K562 (cell line): Measurements from ENCODE around the gene MCL1. TPM values are rescaled to one million over a fixed set of nuclear protein-coding genes. Genes with fewer than 3 reads are reported as not detected.

Experiments
- ATF7 ChIP-seq: fragments of 450-650 bp; IDR thresholded peaks from 2 replicates; pipeline ENCODE4 v1.7.1; 2014; ENCODE audit warnings: mild to moderate bottlenecking, moderate library complexity
- CXXC5 ChIP-seq: fragments of 250-450 bp; sonication (Bioruptor Pico); IDR thresholded peaks from 2 replicates; pipeline ENCODE4 v1.8.0; 2022; ENCODE audit warnings: inconsistent platforms, mild to moderate bottlenecking, moderate library complexity
- FOXP4 ChIP-seq: sonication (generic); formaldehyde crosslinking; IDR thresholded peaks from 2 replicates; pipeline ENCODE4 v1.8.0; 2022; ENCODE audit warnings: mild to moderate bottlenecking, missing genetic modification reagents, borderline replicate concordance
- HDGF ChIP-seq: fragments of 450-650 bp; IDR thresholded peaks from 2 replicates; pipeline ENCODE4 v1.6.1; 2016
- HMBOX1 ChIP-seq: sonication (generic); IDR thresholded peaks from 2 replicates; pipeline ENCODE4 v1.6.1; 2016
- KDM2B ChIP-seq: fragments of 250-450 bp; sonication (Bioruptor Pico); IDR thresholded peaks from 2 replicates; pipeline ENCODE4 v1.8.0; 2021; ENCODE audit warnings: mild to moderate bottlenecking, moderate library complexity
- MITF ChIP-seq: IDR thresholded peaks from 2 replicates; pipeline ENCODE4 v1.6.1; 2014; ENCODE audit warnings: antibody characterized with exemption
- MYNN ChIP-seq, 2 experiments: sonication (generic); formaldehyde crosslinking in 1 of 2; IDR thresholded peaks; 2 replicates each; pipeline versions ENCODE4 v1.5.0 to v1.6.1; 2016 to 2020; ENCODE audit warnings: antibody characterized with exemption in 1 of 2, missing genetic modification reagents in 1 of 2
- PCBP1 ChIP-seq: fragments of 200-400 bp; formaldehyde crosslinking; IDR thresholded peaks from 2 replicates; pipeline ENCODE4 v1.6.1; 2018; ENCODE audit warnings: mild to moderate bottlenecking, low read depth, low read length; ENCODE audit not compliant: poor library complexity, severe bottlenecking
- PREB ChIP-seq: sonication (generic); formaldehyde crosslinking; IDR thresholded peaks from 2 replicates; pipeline ENCODE4 v1.8.1; 2023; ENCODE audit warnings: mild to moderate bottlenecking, missing genetic modification reagents
- STAT5A ChIP-seq: IDR thresholded peaks from 2 replicates; pipeline ENCODE4 v1.6.1; 2012; ENCODE audit warnings: low read length, inconsistent platforms, borderline replicate concordance
- TAF9B ChIP-seq: fragments of 450-650 bp; IDR thresholded peaks from 2 replicates; pipeline ENCODE4 v1.6.1; 2018; ENCODE audit warnings: mild to moderate bottlenecking; ENCODE audit not compliant: partially characterized antibody
- THAP12 ChIP-seq: fragments of 250-450 bp; sonication (Bioruptor Pico); IDR thresholded peaks from 2 replicates; pipeline ENCODE4 v1.9.0; 2021; ENCODE audit warnings: mild to moderate bottlenecking, inconsistent platforms
- ZBTB17 ChIP-seq: fragments of 450-650 bp; formaldehyde crosslinking; IDR thresholded peaks from 2 replicates; pipeline ENCODE4 v1.4.0; 2020; ENCODE audit warnings: mild to moderate bottlenecking
- ZFPM2 ChIP-seq: fragments of 250-450 bp; sonication (Bioruptor Pico); IDR thresholded peaks from 2 replicates; pipeline ENCODE4 v1.5.1; 2022; ENCODE audit warnings: mild to moderate bottlenecking
- ZNF253 ChIP-seq: fragments of 250-450 bp; sonication (Bioruptor Pico); conservative IDR thresholded peaks from 2 replicates; pipeline ENCODE4 v1.6.1; 2021; ENCODE audit warnings: mild to moderate bottlenecking
- ZNF263 ChIP-seq: sonication (generic); formaldehyde crosslinking; IDR thresholded peaks from 2 replicates; pipeline ENCODE4 v1.8.0; 2022; ENCODE audit warnings: mild to moderate bottlenecking, missing genetic modification reagents, borderline replicate concordance
- ZNF695 ChIP-seq: fragments of 450-650 bp; formaldehyde crosslinking; IDR thresholded peaks from 2 replicates; pipeline ENCODE4 v1.4.0; 2020; ENCODE audit warnings: mild to moderate bottlenecking, moderate library complexity
- ZNF707 ChIP-seq: fragments of 250-450 bp; sonication (Bioruptor Pico); conservative IDR thresholded peaks from 2 replicates; pipeline ENCODE4 v1.8.0; 2022; ENCODE audit warnings: inconsistent platforms, mild to moderate bottlenecking, moderate library complexity
- ZNF764 ChIP-seq: fragments of 250-450 bp; sonication (Bioruptor Pico); IDR thresholded peaks from 2 replicates; pipeline ENCODE4 v1.4.0; 2020; ENCODE audit warnings: low read depth, mild to moderate bottlenecking, moderate library complexity
- polyA plus RNA-seq, 8 experiments: library from polyadenylated mRNA; depleted of rRNA in 4 of 8; stranded (reverse) in 5 of 8; unstranded in 3 of 8; fragments of >200 nt; fragmentation: Nextera tagmentation in 2 of 8; fragmentation: Illumina TruSeq in 1 of 8; extraction: Ambion mirVana in 2 of 8; extraction: Trizol in 1 of 8; gene quantifications; 2 replicates each; pipeline versions ENCODE4 v1.2.1 to v1.2.3, GENCODE V29; 2011 to 2014; ENCODE audit warnings: inconsistent platforms in 1 of 8, missing spikeins in 1 of 8
- total RNA-seq, 7 experiments: library from RNA; depleted of rRNA in 6 of 7; stranded (reverse); fragments of >200 nt in 6 of 7; fragmentation: Illumina TruSeq in 2 of 7; extraction: Trizol in 2 of 7; gene quantifications; 2 replicates each; pipeline versions ENCODE4 v1.2.1 to v1.2.3, GENCODE V29; 2011 to 2021; ENCODE audit warnings: low replicate concordance in 1 of 7

MCL1 gene
- total and polyA plus RNA-seq, 9 of the 15 experiments (the other 6 are each of a cell fraction or from before 2014, with no cell fraction given): 27.1 to 224 (median 138) TPM

- TF ChIP-seq KDM2B (no peak), FOXP4 (CRISPR knock-in tag) (peak; percentile 64; the same call in 1 of the 2 replicates), ZNF764 (CRISPR knock-in tag) (no peak), HDGF (no peak), HMBOX1 (0 out of 2 replicates have a peak, but pooled peaks have one; percentile 19), STAT5A (0 out of 2 replicates have a peak, but pooled peaks have one; percentile 5), ZNF707 (CRISPR knock-in tag) (no peak), TAF9B (no peak), MITF (no peak), ZFPM2 (no peak), THAP12 (CRISPR knock-in tag) (no peak), MYNN (IDR thresholded peaks at IDR 0.05) (no peak), MYNN (CRISPR knock-in tag; IDR thresholded peaks at IDR 0.05) (no peak), ZBTB17 (CRISPR knock-in tag) (no peak), PREB (CRISPR knock-in tag) (peak; percentile 22; the same call in 1 of the 2 replicates), PCBP1 (no peak), ZNF253 (CRISPR knock-in tag) (no peak), CXXC5 (CRISPR knock-in tag) (no peak), ZNF695 (CRISPR knock-in tag) (no peak), ATF7 (no peak), ZNF263 (no peak)
Observed at GRCh38 chr1:150578272-150579109, 919 bp downstream of the MCL1 start (continued).
